ENCODE measurements around the gene ABCF1.

- TF ChIP-seq CTCF (IDR thresholded peaks at IDR 0.05; ENCODE audit: borderline replicate concordance, extremely low read depth, low read length, poor library complexity, severe bottlenecking) (no peak), EZH2 (IDR thresholded peaks at IDR 0.05; ENCODE audit: borderline replicate concordance, low read depth, low read length, severe bottlenecking) (no peak)
Observed at GRCh38 chr6:30635834-30636233, 64.6 kb downstream of the ABCF1 start.

Measured in DND-41 (cell line).